HG03103 (cell line): ENCODE results near the gene TNXB.
"Not testable (repeated sequence)": the region's sequence is repeated elsewhere in the genome, so short reads cannot be mapped to it uniquely, and the experiment has no call there.

Source experiments
- ATAC-seq: cut with Tn5 transposase; IDR thresholded peaks from one replicate; pipeline ENCODE4 v1.9.1; 2021; ENCODE audit warnings: low read depth; ENCODE audit not compliant: unreplicated experiment

TNXB gene

GRCh38 chr6:32068867-32069266 lies 40.3 kb downstream of the TNXB start:
- ATAC-seq = no peak

DNA sequence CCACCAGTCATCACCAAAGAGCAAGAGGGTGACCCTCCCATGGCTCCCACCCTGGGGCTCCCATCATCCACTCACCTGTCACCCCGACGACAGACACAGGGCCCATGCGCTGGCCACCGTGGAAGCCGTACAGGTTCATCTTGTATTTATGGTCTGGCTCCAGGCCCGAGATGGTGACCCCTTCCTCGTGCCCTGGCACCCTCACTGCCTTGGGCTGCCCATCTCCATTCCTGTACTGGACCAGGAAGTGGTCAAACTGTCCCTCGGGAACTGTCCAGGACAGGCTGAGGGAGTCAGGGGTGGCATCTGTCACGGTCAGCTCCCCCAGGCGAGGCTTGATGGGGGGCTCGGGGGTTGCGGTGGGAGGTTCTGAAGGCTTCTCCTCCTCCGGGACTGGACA lies 40.8 kb downstream of the TNXB start:
- not testable (repeated sequence) for ATAC-seq

DNA sequence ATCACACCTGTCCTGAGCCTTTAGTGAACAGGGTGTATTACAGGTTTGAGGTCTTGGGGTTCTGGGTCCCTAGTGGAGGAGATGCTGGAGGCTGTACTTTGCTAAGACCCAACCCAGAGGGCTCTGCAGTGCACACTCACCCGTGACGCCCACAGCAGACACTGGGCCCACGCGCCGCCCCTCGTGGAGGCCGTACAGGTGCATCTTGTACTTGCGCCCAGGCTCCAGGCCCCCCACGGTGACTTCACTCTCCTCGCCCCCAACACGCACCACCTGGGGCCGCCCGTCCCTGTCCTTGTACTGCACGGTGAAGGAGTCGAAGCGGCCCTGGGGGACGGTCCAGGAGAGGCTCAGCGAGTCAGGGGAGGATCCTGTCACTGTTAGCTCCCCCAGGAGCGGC lies 41.6 kb downstream of the TNXB start:
- not testable (repeated sequence) for ATAC-seq

- no peak for ATAC-seq
Observed at GRCh38 chr6:32064706-32065105, 44.4 kb downstream of the TNXB start.

DNA sequence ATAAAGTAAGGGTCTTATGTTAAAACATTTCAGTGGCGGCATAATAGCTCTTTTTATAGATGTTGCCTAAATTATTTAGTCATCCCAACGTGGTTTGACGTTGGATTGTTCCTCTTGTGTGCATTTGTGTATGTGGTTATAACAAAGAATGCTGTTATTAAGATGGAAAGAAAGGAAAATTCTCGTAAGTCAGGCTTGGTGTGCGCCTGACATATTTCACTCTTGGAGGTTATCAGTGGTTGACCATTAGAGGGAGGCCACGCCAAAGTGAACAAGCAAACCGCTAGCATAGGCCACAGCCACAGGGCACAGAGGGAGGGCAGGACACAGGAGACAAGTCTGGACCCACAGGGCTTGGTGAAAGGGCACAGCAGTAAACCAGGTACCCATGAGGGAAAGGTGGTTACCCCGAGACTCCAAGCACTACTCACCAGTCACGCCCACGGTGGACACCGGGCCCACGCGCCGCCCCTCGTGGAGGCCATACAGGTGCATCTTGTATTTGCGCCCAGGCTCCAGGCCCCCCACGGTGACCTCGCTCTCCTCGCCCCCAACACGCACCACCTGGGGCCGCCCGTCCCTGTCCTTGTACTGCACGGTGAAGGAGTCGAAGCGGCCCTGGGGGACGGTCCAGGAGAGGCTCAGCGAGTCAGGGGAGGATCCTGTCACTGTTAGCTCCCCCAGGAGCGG lies 48.0 kb downstream of the TNXB start:
- no peak for ATAC-seq

DNA sequence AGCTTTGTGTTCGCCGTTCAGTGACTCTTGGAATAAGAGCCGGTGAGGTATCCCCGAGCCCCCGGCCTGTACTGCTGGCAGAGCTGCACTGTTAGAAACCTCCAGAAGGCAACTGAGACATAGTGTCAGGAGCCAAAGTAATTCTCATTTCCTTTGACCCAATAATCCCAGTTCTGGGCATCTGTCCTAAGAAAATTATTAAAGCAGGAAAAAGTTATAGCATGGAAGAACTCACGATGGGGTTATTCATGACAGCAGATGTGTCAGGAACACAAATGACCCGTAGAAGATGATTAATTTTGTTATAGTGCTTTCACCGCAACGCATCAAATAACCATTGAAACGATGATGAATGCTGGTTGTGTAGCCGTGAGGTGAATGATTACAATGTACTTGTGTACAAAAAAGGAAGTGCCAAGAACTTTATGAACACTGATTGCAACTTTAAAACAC lies 50.6 kb downstream of the TNXB start:
- no peak for ATAC-seq

DNA sequence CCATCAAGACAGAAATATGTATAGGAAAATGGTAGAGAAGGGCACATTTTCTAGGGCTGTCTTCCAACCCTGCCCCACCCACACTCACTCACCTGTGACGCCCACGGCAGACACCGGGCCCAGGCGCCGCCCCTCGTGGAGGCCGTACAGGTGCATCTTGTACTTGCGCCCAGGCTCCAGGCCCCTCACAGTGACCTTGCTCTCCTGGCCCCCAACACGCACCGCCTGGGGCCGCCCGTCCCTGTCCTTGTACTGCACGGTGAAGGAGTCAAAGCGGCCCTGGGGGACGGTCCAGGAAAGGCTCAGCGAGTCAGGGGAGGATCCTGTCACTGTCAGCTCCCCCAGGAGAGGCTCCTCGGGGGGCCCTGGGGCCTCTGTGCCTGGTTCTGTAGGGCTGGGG lies 51.2 kb downstream of the TNXB start:
- ATAC-seq = no peak

GRCh38 chr6:32056254-32056653 lies 52.9 kb downstream of the TNXB start:
- no peak for ATAC-seq

DNA sequence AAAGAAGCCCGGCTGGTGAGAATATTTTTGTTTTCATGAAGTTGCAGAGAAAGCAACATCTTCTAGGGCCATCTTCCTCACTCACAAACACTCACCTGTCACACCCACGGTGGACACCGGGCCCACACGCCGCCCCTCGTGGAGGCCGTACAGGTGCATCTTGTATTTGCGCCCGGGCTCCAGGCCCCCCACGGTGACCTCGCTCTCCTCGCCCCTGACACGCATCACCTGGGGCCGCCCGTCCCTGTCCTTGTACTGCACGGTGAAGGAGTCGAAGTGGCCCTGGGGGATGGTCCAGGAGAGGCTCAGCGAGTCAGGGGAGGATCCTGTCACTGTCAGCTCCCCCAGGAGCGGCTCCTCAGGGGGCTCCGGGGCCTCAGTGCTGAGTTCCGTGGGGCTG lies 53.4 kb downstream of the TNXB start:
- ATAC-seq = not testable (repeated sequence)

- not testable (repeated sequence) for ATAC-seq
Observed at GRCh38 chr6:32053314-32053713, 55.8 kb downstream of the TNXB start.

GRCh38 chr6:32052626-32053025 lies 56.5 kb downstream of the TNXB start:
- ATAC-seq = not testable (repeated sequence)

DNA sequence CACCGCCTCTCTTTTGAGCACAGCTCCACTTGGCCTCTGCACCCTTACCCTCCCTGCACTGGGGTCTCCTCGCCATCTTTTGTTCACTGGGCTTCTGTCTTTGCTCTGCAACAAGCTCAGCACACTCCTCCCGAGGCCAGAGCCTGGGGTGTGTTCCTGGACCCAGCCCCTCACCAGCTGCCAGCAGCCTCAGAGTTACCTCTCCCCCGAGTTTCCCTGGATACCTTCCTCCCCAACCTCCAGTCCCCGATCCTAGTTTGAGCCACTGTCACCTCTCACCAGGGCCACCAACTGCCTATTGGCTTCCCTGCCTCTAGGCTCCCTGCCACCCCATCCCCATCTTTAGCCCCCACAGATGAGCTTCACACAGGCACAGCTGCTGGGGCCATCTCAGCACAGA lies 58.6 kb downstream of the TNXB start:
- ATAC-seq = no peak

DNA sequence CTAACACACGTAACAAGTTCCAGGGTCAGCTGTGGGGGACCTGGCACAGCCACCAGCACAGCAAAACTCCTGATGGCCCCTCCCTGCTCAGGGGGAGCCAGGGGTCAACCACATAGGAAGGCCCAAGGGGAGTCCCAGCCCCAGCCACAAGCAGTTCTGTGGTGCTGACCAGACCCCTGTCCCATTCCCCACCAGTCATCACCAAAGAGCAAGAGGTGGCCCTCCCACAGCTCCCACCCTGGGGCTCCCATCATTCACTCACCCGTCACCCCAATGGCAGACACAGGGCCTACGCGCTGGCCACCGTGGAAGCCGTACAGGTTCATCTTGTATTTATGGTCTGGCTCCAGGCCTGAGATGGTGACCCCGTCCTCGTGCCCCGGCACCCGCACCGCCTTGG lies 59.4 kb downstream of the TNXB start:
- ATAC-seq = not testable (repeated sequence)

- ATAC-seq = not testable (repeated sequence)
Observed at GRCh38 chr6:32049149-32049548, 60.0 kb downstream of the TNXB start.

- ATAC-seq = no peak
Observed at GRCh38 chr6:32047855-32048766, 61.0 kb downstream of the TNXB start.

- ATAC-seq = no peak
Observed at GRCh38 chr6:32047539-32047854, 61.6 kb downstream of the TNXB start.

DNA sequence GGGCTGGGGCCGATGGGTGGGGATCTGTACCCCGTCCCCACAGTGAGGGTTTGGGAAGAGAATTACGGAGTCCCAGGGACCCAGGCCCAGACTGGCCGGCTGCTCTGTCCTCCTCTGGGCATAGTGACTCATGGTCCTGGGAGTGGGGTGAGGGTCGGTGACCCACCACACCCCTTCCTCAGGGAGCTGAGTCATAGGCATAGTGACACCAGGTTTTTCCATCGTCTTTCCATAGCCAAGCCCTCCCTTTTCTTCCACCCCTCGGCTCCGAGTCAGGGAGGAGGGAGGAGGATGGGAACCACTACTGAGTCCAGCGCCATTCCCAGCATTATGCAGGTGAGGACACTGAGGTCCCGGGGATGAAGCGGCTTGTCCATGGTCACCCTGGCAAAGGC lies 62.1 kb downstream of the TNXB start:
- no peak for ATAC-seq

DNA sequence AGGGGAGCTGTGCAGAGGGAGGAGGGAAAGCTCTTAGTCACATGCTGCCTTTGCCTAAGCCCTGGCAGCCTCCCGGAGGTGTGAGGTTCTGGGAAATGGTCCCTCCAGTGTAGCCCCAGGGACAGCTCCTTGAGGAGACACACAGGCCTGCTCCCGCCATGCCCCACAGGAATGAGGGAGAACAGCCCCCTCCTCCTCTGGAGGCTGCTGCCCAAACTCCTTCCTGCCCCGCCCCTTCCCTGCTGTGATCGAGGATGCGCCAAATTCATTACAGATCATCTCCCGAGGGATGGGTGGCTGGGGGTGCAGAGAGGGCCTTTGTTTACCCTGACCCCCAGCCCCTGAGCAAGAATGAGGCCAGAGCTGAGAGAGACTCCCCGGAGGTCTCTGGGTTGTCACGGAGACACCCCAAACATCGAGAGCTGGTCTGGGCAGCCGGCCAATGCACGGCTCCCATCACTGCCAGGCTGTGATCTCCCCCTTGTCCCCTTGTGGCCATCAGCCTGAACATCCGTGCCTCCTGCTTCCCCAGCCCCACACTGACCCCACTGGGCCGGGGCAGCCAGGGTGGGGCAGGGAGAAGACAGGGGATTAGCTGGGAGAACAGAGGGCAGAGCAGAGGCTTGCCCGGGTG lies 62.6 kb downstream of the TNXB start:
- ATAC-seq = no peak

DNA sequence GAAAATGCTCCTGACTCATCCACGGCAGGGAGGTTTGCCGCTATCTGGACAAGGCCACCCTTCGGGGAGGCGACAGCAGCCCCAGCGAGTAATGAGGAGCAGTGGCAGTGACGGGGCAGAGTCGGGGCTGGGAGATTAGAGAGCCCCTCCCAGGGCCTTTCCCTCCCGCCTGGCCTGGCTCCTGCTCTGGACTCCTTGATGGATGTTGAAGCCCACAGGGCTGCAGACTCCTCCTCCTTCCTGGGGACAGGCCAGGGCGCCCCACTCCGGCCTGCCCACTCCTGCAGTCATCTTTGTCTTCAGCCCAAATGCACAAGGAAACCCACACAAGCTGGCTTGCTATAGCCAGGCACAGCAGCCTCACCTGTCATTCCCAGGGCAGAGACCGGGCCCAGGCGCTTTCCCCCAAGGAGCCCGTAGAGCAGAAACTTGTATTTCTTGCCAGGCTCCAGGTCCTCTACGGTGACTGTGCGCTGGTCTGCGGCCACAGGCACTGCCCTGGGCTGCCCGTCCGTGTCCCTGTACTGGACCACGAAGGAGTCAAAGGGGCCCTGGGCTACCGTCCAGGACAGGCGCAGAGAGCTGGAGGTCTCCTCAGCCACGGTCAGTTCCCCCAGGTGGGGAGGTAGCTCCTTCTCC lies 63.2 kb downstream of the TNXB start:
- ATAC-seq = no peak

DNA sequence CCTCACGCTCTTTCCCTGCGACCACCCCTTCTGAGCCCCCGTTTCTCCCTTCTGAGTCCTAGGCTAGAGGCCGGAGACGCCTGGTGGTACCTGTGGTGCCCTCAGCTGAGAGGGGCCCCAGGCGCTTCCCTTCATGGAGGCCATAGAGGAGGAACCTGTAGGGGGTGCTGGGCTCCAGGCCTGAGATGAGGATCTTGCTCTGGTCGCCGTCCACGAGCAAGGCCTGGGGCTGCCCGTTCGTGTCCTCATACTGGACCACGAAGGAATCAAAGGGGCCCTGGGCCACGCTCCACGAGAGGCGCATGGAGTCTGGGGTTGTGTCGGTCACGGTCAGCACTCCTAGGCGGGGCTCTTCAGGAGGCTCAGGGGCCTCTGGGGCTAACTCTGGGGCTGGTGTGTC lies 64.2 kb downstream of the TNXB start:
- not testable (repeated sequence) for ATAC-seq
